Osteocyte (in vitro differentiated cells): Measurements from ENCODE around the gene LYRM9. TPM values are rescaled to one million over a fixed set of nuclear protein-coding genes. Genes with fewer than 3 reads are reported as not detected.

ENCODE experiments used
- DNase-seq: peaks from one replicate; pipeline ENCODE4 v3.0.0; 2021; ENCODE audit warnings: mixed read lengths; ENCODE audit not compliant: unreplicated experiment; ENCODE audit errors: extremely low spot score
- H3K27ac Mint-ChIP-seq: one replicate; pipeline ENCODE4 v1.8.0; 2021; ENCODE audit warnings: mild to moderate bottlenecking, mixed read lengths; ENCODE audit not compliant: unreplicated experiment
- H3K27me3 Mint-ChIP-seq: one replicate; pipeline ENCODE4 v1.8.0; 2021; ENCODE audit warnings: mixed read lengths; ENCODE audit not compliant: unreplicated experiment
- H3K36me3 Mint-ChIP-seq: one replicate; pipeline ENCODE4 v1.8.0; 2021; ENCODE audit warnings: mixed read lengths; ENCODE audit not compliant: unreplicated experiment
- H3K4me1 Mint-ChIP-seq: one replicate; pipeline ENCODE4 v1.8.0; 2021; ENCODE audit warnings: mixed read lengths; ENCODE audit not compliant: unreplicated experiment
- H3K4me3 Mint-ChIP-seq: one replicate; pipeline ENCODE4 v1.8.0; 2021; ENCODE audit warnings: mild to moderate bottlenecking, moderate library complexity, mixed read lengths; ENCODE audit not compliant: unreplicated experiment
- H3K9me3 Mint-ChIP-seq: one replicate; pipeline ENCODE4 v1.8.0; 2021; ENCODE audit warnings: mixed read lengths; ENCODE audit not compliant: unreplicated experiment
- total RNA-seq: library from RNA; stranded (reverse); gene quantifications from 2 replicates; pipeline ENCODE4 v1.2.1, GENCODE V29; 2021
- TF ChIP-seq, protein P1 (sequence below): fragments of 200-600 bp; sonication (generic); IDR thresholded peaks from 2 replicates; pipeline ENCODE4 v1.5.0; 2021; ENCODE audit warnings: antibody characterized with exemption, mild to moderate bottlenecking, moderate library complexity

LYRM9 gene
- total RNA-seq, 1 donor from 2014 or later: 10.9 TPM

DNA sequence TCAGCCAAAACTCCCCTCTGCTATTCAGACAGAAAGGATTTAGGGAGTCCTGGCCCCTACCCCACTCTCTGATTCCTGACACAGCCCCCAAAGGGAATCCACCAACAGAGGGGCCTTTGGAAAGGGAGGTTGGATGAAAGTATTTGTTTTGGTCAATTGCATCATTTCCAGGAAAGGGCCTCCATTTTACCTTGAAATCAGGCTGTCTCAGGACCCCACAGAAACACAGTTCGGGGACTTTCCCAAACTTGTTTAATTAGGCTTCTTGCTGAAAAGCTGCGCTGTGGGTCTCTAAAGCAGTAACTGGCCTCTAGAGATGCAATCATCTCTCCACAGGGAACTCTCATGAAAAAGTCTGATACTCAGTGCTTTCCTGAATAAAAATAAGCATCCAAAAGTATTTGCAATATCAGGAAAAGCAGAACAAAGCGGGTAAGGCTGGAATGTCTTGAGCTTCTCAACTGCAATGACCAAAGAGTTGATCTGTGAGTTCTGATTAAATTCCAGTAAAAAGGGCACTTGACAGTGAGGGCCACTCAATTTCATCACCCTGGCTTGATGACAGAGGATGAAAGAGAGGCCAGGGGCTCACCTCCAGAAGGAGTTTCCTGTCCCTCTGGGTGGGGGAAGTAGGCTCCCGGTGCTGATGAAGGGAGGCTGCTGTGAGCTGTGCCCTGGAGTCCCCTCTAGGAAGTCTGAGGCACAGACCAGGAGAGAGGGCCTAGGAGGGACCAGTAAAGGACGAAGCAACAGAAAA is 36.3 kb downstream of the LYRM9 start:
- Mint-ChIP-seq H3K4me1 (no peaks in the 10 kb centered on the region), H3K36me3 (no peaks in the 10 kb centered on the region), H3K27me3 (peaks cover 38% of the 10 kb centered on the region), H3K27ac (no peak overlapping the region), H3K9me3 (no peaks in the 10 kb centered on the region), H3K4me3 (no peak overlapping the region)
- TF ChIP-seq, protein P1, sequence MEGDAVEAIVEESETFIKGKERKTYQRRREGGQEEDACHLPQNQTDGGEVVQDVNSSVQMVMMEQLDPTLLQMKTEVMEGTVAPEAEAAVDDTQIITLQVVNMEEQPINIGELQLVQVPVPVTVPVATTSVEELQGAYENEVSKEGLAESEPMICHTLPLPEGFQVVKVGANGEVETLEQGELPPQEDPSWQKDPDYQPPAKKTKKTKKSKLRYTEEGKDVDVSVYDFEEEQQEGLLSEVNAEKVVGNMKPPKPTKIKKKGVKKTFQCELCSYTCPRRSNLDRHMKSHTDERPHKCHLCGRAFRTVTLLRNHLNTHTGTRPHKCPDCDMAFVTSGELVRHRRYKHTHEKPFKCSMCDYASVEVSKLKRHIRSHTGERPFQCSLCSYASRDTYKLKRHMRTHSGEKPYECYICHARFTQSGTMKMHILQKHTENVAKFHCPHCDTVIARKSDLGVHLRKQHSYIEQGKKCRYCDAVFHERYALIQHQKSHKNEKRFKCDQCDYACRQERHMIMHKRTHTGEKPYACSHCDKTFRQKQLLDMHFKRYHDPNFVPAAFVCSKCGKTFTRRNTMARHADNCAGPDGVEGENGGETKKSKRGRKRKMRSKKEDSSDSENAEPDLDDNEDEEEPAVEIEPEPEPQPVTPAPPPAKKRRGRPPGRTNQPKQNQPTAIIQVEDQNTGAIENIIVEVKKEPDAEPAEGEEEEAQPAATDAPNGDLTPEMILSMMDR: no peak
- no peak for DNase-seq

DNA sequence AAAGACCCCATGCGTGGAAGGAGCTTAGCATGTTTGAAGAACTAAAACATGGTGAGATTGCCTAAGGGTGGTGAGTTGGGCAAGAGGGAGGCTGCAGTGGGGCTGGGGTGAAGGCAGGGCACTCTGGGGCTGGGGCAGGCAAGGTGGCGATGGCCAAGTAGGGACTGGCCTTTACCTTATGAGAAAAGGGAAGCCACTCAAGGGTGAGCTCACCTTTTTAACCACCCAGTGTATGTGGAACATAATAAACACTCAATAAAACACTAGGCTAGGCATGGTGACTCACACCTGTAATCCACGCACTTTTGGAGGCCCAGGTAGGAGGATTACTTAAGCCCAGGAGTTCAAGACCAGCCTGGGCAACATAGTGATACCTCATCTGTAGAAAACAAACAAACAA is 37.7 kb downstream of the LYRM9 start:
- Mint-ChIP-seq H3K36me3 (no peaks in the 10 kb centered on the region), H3K9me3 (no peaks in the 10 kb centered on the region), H3K4me1 (no peaks in the 10 kb centered on the region), H3K4me3 (no peak overlapping the region), H3K27me3 (peaks cover 35% of the 10 kb centered on the region), H3K27ac (no peak overlapping the region)
- TF ChIP-seq, protein P1: no peak
- DNase-seq: no peak

DNA sequence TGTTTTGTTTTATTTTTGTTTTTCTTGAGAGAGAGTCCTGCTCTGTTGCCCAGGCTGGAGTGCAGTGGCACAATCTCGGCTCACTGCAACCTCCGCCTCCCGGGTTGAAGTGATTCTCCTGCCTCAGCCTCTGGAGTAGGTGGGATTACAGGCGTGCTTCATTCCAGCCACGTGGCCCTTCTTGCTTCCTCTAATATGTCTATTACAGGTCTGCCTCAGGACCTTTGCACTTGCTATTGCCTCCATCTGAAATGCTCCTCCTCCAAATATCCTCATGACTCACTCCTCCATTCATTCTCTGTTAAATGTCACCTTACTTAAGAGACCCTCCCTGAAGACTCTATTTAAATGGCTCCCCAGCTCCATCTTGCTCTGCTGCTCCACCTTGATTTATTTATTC is 39.0 kb downstream of the LYRM9 start:
- Mint-ChIP-seq H3K27ac (no peak overlapping the region), H3K4me3 (no peak overlapping the region), H3K9me3 (no peaks in the 10 kb centered on the region), H3K4me1 (no peaks in the 10 kb centered on the region), H3K27me3 (peaks cover 33% of the 10 kb centered on the region), H3K36me3 (no peaks in the 10 kb centered on the region)
- TF ChIP-seq, protein P1: no peak
- no peak for DNase-seq

DNA sequence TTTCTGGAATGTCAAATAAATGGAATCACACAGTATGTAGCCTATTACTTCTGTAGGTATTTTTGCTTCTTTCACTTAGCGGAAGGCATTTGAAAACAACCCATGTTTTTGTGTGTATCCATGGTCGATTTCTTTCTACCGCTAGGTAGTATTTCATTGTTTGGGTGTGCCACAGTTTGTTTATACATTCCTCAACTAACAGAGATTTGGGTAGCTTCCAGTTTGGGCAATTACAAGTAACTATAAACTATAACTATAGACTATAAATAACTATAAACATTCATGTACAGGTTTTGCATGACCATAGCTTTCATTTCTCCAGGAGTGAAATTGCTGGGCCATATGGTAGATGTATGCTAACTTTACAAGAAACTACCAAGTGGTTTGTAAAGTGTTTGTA is 40.1 kb downstream of the LYRM9 start:
- H3K27me3 Mint-ChIP-seq: peaks cover 38% of the 10 kb centered on the region
- H3K9me3 Mint-ChIP-seq: no peaks in the 10 kb centered on the region
- no peak for DNase-seq
- H3K4me3 Mint-ChIP-seq: no peak overlapping the region
- H3K36me3 Mint-ChIP-seq: no peaks in the 10 kb centered on the region
- H3K4me1 Mint-ChIP-seq: no peaks in the 10 kb centered on the region
- H3K27ac Mint-ChIP-seq: no peak overlapping the region
- TF ChIP-seq, protein P1: no peak

DNA sequence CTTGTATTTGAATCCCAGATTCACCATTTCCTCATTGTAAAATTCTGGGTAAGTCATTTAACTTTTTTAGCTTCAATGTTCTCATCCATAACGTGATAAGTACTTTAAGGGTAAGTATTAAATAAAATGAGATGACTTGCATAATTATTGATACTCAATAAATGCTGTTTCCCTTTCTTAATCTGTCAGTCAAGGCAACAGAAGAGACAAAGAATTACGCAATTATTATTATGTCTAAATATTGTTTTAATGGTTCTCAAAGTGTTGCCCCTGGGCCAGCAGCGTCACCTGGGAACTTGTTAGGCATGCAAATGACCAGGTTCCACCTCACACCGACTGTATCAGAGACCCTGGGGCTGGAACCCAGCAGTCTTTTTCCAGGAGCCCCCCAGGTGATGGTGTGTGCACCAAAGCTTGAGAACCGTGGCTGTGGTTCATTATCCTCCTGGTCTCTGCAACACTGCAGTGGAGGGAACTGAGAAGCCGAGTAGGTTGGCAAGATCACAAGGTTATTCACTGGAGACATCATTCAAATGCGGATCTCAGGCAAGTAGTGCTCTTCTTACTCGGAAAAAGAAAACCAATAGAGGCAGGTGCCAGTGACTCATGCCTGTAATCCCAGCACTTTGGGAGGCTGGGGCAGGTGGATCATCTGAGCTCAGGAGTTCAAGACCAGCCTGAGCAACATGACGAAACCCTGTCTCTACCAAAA is 43.5 kb downstream of the LYRM9 start:
- H3K36me3 Mint-ChIP-seq: no peaks in the 10 kb centered on the region
- peaks cover 36% of the 10 kb centered on the region for H3K27me3 Mint-ChIP-seq
- H3K9me3 Mint-ChIP-seq: no peaks in the 10 kb centered on the region
- H3K4me1 Mint-ChIP-seq: no peaks in the 10 kb centered on the region
- TF ChIP-seq, protein P1: no peak
- no peak overlapping the region for H3K4me3 Mint-ChIP-seq
- H3K27ac Mint-ChIP-seq: no peak overlapping the region
- DNase-seq: no peak
